Stomach (tissue), 9 donors: Measurements from ENCODE around the gene ALK. TPM values are rescaled to one million over a fixed set of nuclear protein-coding genes. Genes with fewer than 3 reads are reported as not detected.

Experiments
- DNase-seq, 2 donors: peaks; one replicate each; pipeline versions ENCODE4 v3.0.0 to v3.0.0-alpha.2; 2013 to 2019
- H3K27ac ChIP-seq, 5 donors: fragments of 200-600 bp in 4 of 5; sonication (generic) in 4 of 5; one replicate each; pipeline ENCODE4 v1.5.1; 2013 to 2019; ENCODE audit warnings: mild to moderate bottlenecking in 1 of 5, moderate library complexity in 1 of 5
- H3K27me3 ChIP-seq, 3 donors: fragments of 200-600 bp; sonication (generic); one replicate each; pipeline ENCODE4 v1.5.1; 2017 to 2019; ENCODE audit warnings: mixed run types in 1 of 3
- H3K36me3 ChIP-seq, 4 donors: fragments of 200-600 bp; sonication (generic); 1 replicate in 3 of 4; 2 replicates in 1 of 4; pipeline ENCODE4 v1.5.1; 2016 to 2019
- H3K4me1 ChIP-seq, 4 donors: fragments of 200-600 bp; sonication (generic); one replicate each; pipeline ENCODE4 v1.5.1; 2016 to 2019
- H3K4me3 ChIP-seq, 4 donors: fragments of 200-600 bp; sonication (generic) in 3 of 4; one replicate each; pipeline ENCODE4 v1.5.1; 2016 to 2019; ENCODE audit warnings: mild to moderate bottlenecking in 1 of 4
- H3K9me3 ChIP-seq, 4 donors: fragments of 200-600 bp; sonication (generic); one replicate each; pipeline ENCODE4 v1.5.1; 2016 to 2019
- EP300 ChIP-seq: sonication (generic); formaldehyde crosslinking; IDR thresholded peaks from one replicate; pipeline ENCODE4 v1.6.1; 2017; ENCODE audit warnings: antibody characterized with exemption
- POLR2A ChIP-seq, 4 donors: fragments of 450-650 bp; IDR thresholded peaks; one replicate each; pipeline ENCODE4 v1.6.1; 2016; ENCODE audit warnings: antibody characterized with exemption in 4 of 4, control low read depth in 2 of 4, mild to moderate bottlenecking in 1 of 4, moderate library complexity in 1 of 4
- POLR2AphosphoS5 ChIP-seq, 3 donors: sonication (generic); formaldehyde crosslinking; IDR thresholded peaks; one replicate each; pipeline ENCODE4 v1.6.1; 2016; ENCODE audit warnings: antibody characterized with exemption in 3 of 3
- WGBS, 5 donors: extraction: QIAGEN DNeasy Blood & Tissue Kit in 3 of 5; methylation state at CpG; one replicate each; pipeline versions ENCODE4 v1.1.5 to v1.1.7; 2013 to 2018; 5-methylcytosine and 5-hydroxymethylcytosine counted together
- intact Hi-C: fragments of 100-400 bp; cut with DNase I; formaldehyde crosslinking; loops from one replicate; pipeline ENCODE4 v1.15.1; 2023; ENCODE audit warnings: low total_unique reads
- polyA plus RNA-seq, 3 donors: library from polyadenylated mRNA; stranded (reverse); fragments of 200-250 nt; gene quantifications; one replicate each; pipeline ENCODE4 v1.2.3, GENCODE V29; 2013
- total RNA-seq, 5 donors: library from RNA; depleted of rRNA; stranded (reverse); fragments of >200 nt; gene quantifications; one replicate each; pipeline versions ENCODE4 v1.1.0 to v1.2.3, GENCODE V29; 2014 to 2016
- TF ChIP-seq, protein P1 (sequence below), 7 experiments: fragments of 450-650 bp in 4 of 7; fragments of 200-600 bp in 3 of 7; sonication (generic) in 3 of 7; IDR thresholded peaks; one replicate each; pipeline ENCODE4 v1.5.1; 2016 to 2019; ENCODE audit warnings: antibody characterized with exemption in 7 of 7, control low read depth in 2 of 7, mild to moderate bottlenecking in 1 of 7
- donor health status: healthy with polysubstance abuse.
- donor health status: Bipolar disorder and iron deficiency.
- donor health status: healthy.

ALK gene
- total and polyA plus RNA-seq, 8 donors: 0.13 to 0.92 TPM; not detected in 6

DNA sequence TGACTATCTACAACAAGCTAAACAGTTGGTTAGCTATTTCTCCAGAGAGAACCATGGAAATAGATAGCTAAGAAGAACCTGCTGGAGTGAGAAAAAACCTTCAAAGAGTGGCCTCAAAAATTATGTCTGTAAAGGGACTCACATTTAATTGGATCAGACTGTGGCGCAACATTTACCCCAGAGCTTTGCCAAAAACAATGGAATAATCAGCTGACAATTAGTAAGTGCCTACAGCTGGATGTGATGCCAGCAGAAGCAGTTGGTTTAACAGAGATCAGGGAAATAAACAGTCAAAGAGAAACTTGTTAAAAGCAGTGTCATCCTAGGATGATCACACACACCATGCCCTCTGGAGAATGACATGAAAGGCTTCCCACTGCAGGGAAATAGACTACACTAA lies 495.5 kb downstream of the ALK start:
- DNase-seq: no peak
- Histone ChIP-seq H3K27me3 (peaks cover 0 to 1% (median 0%) of the 10 kb centered on the region in 3 donors), H3K36me3 (no peaks in the 10 kb centered on the region), H3K4me1 (no peaks in the 10 kb centered on the region), H3K4me3 (no peak overlapping the region), H3K27ac (no peak overlapping the region), H3K9me3 (no peaks in the 10 kb centered on the region)
- intact Hi-C loops: no loop called here
- TF ChIP-seq POLR2A (IDR thresholded peaks at IDR 0.05) (no peak), EP300 (no peak), POLR2AphosphoS5 (IDR thresholded peaks at IDR 0.05) (no peak)
- TF ChIP-seq, protein P1, sequence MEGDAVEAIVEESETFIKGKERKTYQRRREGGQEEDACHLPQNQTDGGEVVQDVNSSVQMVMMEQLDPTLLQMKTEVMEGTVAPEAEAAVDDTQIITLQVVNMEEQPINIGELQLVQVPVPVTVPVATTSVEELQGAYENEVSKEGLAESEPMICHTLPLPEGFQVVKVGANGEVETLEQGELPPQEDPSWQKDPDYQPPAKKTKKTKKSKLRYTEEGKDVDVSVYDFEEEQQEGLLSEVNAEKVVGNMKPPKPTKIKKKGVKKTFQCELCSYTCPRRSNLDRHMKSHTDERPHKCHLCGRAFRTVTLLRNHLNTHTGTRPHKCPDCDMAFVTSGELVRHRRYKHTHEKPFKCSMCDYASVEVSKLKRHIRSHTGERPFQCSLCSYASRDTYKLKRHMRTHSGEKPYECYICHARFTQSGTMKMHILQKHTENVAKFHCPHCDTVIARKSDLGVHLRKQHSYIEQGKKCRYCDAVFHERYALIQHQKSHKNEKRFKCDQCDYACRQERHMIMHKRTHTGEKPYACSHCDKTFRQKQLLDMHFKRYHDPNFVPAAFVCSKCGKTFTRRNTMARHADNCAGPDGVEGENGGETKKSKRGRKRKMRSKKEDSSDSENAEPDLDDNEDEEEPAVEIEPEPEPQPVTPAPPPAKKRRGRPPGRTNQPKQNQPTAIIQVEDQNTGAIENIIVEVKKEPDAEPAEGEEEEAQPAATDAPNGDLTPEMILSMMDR (IDR thresholded peaks at IDR 0.05): no peak
- WGBS, 5 donors: 92 to 100% (median 97%) methylated on average over 1 of the region's 1 CpG

- H3K4me3 ChIP-seq: no peak overlapping the region
- H3K36me3 ChIP-seq: no peaks in the 10 kb centered on the region
- DNase-seq: no peak
- WGBS, 5 donors: 49 to 63% (median 61%) methylated on average over 6 of the region's 6 CpGs
- no peaks in the 10 kb centered on the region for H3K9me3 ChIP-seq
- H3K4me1 ChIP-seq: no peaks in the 10 kb centered on the region
- TF ChIP-seq EP300: no peak
- no peak for TF ChIP-seq POLR2A (IDR thresholded peaks at IDR 0.05)
- TF ChIP-seq, protein P1 (IDR thresholded peaks at IDR 0.05): no peak
- TF ChIP-seq POLR2AphosphoS5 (IDR thresholded peaks at IDR 0.05): no peak
- intact Hi-C loops: no loop called here
- peaks cover 0 to 3% (median 0%) of the 10 kb centered on the region in 3 donors for H3K27me3 ChIP-seq
- H3K27ac ChIP-seq: no peak overlapping the region
Observed at GRCh38 chr2:29423061-29423666, 498.2 kb downstream of the ALK start.

DNA sequence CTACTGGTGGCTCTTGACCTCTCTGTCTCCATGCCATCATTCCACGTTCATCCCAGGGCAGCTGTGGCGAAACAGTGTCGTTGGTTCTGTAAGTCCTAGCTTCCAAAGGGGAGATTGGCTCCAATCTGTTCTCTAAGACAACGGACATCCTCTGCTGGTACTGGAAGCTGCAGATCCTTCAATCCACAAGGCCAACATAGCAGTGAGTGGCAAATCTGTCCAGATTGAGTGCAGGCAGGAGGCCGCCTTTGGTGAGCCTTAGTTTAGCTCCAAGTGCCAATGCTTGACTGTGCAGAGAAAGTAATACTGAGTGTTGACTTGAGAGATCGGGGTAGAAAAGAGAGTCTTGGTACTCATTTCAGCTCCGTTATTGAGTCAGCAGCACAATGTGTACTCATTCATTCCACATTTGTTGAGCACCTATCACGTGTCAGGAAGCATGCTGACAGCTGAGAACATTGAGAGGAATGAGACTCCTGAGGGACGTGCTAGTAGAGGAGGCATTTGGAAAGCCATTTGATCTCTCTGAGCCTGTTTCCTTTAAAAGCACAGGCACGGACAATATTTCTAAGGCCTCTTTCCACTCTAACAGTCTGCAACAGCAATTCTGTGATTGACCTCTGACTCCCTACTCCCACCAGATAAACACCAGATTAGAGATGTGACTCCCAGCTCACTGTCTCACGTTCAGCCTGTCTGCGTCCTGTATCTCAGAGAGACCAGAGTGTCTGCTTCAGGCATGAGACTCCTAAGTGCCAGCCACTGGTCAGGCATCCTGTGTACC lies 500.2 kb downstream of the ALK start:
- intact Hi-C loops: no loop called here
- no peaks in the 10 kb centered on the region for H3K36me3 ChIP-seq
- peaks cover 0 to 3% (median 0%) of the 10 kb centered on the region in 3 donors for H3K27me3 ChIP-seq
- H3K27ac ChIP-seq: no peak overlapping the region
- no peak for DNase-seq
- H3K9me3 ChIP-seq: no peaks in the 10 kb centered on the region
- no peaks in the 10 kb centered on the region for H3K4me1 ChIP-seq
- no peak overlapping the region for H3K4me3 ChIP-seq
- 67 to 76% (median 72%) methylated on average over 11 to 12 of the region's 12 CpGs for WGBS, 5 donors
- no peak for TF ChIP-seq EP300
- TF ChIP-seq, protein P1 (IDR thresholded peaks at IDR 0.05): no peak
- TF ChIP-seq POLR2AphosphoS5 (IDR thresholded peaks at IDR 0.05): no peak
- no peak for TF ChIP-seq POLR2A (IDR thresholded peaks at IDR 0.05)

DNA sequence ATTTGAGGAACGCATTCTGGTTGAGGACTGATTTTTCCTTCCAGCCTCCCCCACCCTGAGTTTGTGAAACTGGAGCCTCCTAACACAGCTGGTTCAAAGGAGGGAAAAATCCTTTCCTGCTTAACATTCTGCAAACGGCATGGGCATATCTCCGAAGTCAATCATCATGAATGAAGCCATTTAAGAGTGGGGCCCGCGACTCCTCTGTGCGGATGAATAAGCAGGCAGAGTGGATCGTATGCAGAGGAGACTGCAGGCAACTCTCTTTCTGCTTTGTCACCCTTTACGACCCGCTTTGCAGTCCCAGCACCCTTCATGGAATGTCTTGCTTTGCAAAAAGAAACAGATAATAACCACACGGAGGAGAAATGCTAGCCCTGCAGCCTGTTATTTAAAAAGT lies 500.9 kb downstream of the ALK start:
- peaks cover 0 to 3% (median 0%) of the 10 kb centered on the region in 3 donors for H3K27me3 ChIP-seq
- WGBS, 5 donors: 61 to 74% (median 70%) methylated on average over 10 of the region's 10 CpGs
- TF ChIP-seq POLR2AphosphoS5 (IDR thresholded peaks at IDR 0.05): no peak
- H3K9me3 ChIP-seq: no peaks in the 10 kb centered on the region
- H3K36me3 ChIP-seq: no peaks in the 10 kb centered on the region
- H3K27ac ChIP-seq: no peak overlapping the region
- no peak overlapping the region for H3K4me3 ChIP-seq
- intact Hi-C loops: no loop called here
- no peaks in the 10 kb centered on the region for H3K4me1 ChIP-seq
- no peak for DNase-seq

DNA sequence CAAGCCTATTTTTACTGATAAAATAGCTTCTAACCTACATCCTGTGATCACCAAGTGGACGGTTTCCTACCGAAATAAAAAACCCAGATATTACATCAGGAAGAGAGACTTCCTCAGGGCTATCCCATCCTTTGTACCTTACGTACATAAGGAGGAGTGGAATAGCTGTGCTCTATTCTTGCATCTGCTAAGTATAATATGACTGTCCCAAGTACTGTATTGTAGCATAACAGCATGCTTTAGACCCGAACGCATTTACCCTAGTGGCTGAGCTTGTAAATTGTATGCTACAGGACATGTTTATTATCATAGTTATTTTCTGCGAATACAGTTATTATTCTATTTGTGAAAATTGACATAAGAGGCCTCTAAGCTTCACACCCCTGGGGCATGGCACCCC lies 503.8 kb downstream of the ALK start:
- no peaks in the 10 kb centered on the region for H3K9me3 ChIP-seq
- H3K4me3 ChIP-seq: no peak overlapping the region
- H3K4me1 ChIP-seq: no peaks in the 10 kb centered on the region
- DNase-seq: no peak
- TF ChIP-seq POLR2A (IDR thresholded peaks at IDR 0.05) (no peak), EP300 (no peak), POLR2AphosphoS5 (IDR thresholded peaks at IDR 0.05) (no peak)
- TF ChIP-seq, protein P1 (IDR thresholded peaks at IDR 0.05): no peak
- no peaks in the 10 kb centered on the region for H3K36me3 ChIP-seq
- intact Hi-C loops: no loop called here
- WGBS, 5 donors: 76 to 86% (median 85%) methylated on average over 6 of the region's 6 CpGs
- no peak overlapping the region for H3K27ac ChIP-seq
- H3K27me3 ChIP-seq: peaks cover 0 to 3% (median 0%) of the 10 kb centered on the region in 3 donors
